Measurements from ENCODE around the gene SLC13A4. TPM values are rescaled to one million over a fixed set of nuclear protein-coding genes. Genes with fewer than 3 reads are reported as not detected.

The SLC13A4 gene
- total RNA-seq, 1 donor from 2014 or later: 0.07 TPM

DNA sequence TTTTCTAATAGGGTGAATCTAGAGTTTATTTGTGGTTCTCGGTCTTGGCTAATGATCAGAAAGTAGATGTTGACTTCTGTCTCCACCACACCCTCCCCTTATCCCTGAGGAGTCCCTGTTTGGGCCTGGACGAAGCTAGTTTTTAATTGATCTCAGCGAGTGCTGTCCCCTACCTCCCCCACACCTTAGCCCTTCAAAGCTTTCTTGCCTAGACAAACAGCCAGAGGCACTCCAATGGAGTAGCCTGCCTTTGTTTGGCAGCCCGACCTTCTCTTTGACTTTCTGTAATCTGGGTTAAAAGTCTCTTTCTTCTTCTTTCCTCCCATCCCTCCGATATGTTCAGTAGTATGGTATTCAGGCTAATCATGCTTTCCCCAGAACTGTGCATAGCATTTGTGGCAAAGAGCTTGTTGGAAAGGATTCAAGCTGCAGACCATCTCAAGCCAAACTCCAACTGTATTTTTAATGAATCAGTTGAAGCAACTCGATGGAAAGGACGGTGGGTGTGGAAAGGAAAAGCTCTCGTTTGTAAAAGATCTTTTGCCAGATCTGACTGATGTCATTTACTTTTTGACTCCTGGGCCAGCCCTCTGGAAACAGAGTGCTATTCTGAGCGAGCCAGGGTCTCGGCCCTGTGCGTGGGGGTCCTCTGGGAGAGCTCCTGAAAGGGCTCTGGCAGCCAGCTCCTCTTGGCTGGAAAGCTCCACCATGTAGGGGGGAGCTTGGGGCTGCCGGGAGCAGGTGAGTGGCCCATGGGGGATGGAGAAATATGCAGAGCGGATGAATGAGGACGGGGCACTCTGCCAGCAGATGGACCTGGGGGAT, 16.1 kb upstream of the SLC13A4 start:
- Mint-ChIP-seq H3K9me3 (ENCODE audit: unreplicated experiment) (peaks cover 1% of the 10 kb centered on the region), H3K4me3 (ENCODE audit: unreplicated experiment) (no peak overlapping the region), H3K27ac (ENCODE audit: unreplicated experiment) (no peak overlapping the region), H3K4me1 (ENCODE audit: low read depth, unreplicated experiment) (peaks cover 8% of the 10 kb centered on the region), H3K27me3 (ENCODE audit: low read depth, unreplicated experiment) (peaks cover 22% of the 10 kb centered on the region), H3K36me3 (ENCODE audit: low read depth, unreplicated experiment) (no peaks in the 10 kb centered on the region)
- peaks cover 31% of the 10 kb centered on the region for H3K4me1 ChIP-seq (ENCODE audit: insufficient read depth, low read length)
- no peaks in the 10 kb centered on the region for H3K36me3 ChIP-seq (ENCODE audit: insufficient read depth, low read length)
- H3K27ac ChIP-seq (ENCODE audit: low read depth, low read length): peak overlapping the region; percentile 94
- H2AFZ ChIP-seq (ENCODE audit: low read depth, low read length): peak overlapping the region; percentile 54
- no peaks in the 10 kb centered on the region for H3K27me3 ChIP-seq (ENCODE audit: insufficient read depth, low read length)
- no peaks in the 10 kb centered on the region for H3K79me2 ChIP-seq (ENCODE audit: insufficient read depth, low read length)
- peak overlapping the region; percentile 74 for H3K4me2 ChIP-seq (ENCODE audit: low read length)
- peak; percentile 86 for DNase-seq (ENCODE audit: low read depth)
- no peaks in the 10 kb centered on the region for H3K9me3 ChIP-seq (ENCODE audit: insufficient read depth, low read depth, low read length)
- FAIRE-seq: no peak
- no peaks in the 10 kb centered on the region for H4K20me1 ChIP-seq (ENCODE audit: insufficient read depth, low read length)
- peak overlapping the region; percentile 39 for H3K9ac ChIP-seq (ENCODE audit: low read length)
- TF ChIP-seq EZH2 (IDR thresholded peaks at IDR 0.05; ENCODE audit: insufficient read depth, low read length): no peak
- TF ChIP-seq, protein P1, sequence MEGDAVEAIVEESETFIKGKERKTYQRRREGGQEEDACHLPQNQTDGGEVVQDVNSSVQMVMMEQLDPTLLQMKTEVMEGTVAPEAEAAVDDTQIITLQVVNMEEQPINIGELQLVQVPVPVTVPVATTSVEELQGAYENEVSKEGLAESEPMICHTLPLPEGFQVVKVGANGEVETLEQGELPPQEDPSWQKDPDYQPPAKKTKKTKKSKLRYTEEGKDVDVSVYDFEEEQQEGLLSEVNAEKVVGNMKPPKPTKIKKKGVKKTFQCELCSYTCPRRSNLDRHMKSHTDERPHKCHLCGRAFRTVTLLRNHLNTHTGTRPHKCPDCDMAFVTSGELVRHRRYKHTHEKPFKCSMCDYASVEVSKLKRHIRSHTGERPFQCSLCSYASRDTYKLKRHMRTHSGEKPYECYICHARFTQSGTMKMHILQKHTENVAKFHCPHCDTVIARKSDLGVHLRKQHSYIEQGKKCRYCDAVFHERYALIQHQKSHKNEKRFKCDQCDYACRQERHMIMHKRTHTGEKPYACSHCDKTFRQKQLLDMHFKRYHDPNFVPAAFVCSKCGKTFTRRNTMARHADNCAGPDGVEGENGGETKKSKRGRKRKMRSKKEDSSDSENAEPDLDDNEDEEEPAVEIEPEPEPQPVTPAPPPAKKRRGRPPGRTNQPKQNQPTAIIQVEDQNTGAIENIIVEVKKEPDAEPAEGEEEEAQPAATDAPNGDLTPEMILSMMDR (IDR thresholded peaks at IDR 0.05; ENCODE audit: insufficient read depth, low read depth, low read length): no peak
- no peak overlapping the region for H3K4me3 ChIP-seq (ENCODE audit: insufficient read depth, low read depth, low read length)

DNA sequence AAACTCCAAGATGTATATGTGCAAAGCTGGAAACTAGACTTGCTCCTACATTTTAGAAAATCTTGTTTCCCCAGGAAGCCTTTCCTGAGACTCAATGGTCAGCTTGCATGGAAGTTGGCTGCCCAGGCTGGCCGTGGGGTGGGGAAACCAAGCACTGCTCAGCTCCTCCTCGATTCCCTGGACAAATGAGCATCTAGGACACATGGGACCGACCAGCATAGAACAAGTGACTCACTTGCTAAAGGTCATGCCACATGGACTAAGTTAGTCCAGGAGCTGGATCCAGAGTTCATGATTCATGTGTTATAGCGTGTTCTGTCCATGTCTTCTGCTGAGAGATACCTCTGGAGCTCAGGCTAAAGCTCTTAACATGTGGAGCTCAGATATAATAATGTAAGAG, 14.4 kb upstream of the SLC13A4 start:
- no peaks in the 10 kb centered on the region for H3K9me3 Mint-ChIP-seq (ENCODE audit: unreplicated experiment)
- H3K36me3 Mint-ChIP-seq (ENCODE audit: low read depth, unreplicated experiment): no peaks in the 10 kb centered on the region
- no peak for DNase-seq (ENCODE audit: low read depth)
- no peaks in the 10 kb centered on the region for H3K9me3 ChIP-seq (ENCODE audit: insufficient read depth, low read depth, low read length)
- no peak overlapping the region for H2AFZ ChIP-seq (ENCODE audit: low read depth, low read length)
- no peaks in the 10 kb centered on the region for H3K79me2 ChIP-seq (ENCODE audit: insufficient read depth, low read length)
- no peaks in the 10 kb centered on the region for H3K27me3 ChIP-seq (ENCODE audit: insufficient read depth, low read length)
- no peak overlapping the region for H3K4me2 ChIP-seq (ENCODE audit: low read length)
- no peak overlapping the region for H3K4me3 Mint-ChIP-seq (ENCODE audit: unreplicated experiment)
- H3K27me3 Mint-ChIP-seq (ENCODE audit: low read depth, unreplicated experiment): peaks cover 12% of the 10 kb centered on the region
- no peak overlapping the region for H3K27ac ChIP-seq (ENCODE audit: low read depth, low read length)
- no peaks in the 10 kb centered on the region for H4K20me1 ChIP-seq (ENCODE audit: insufficient read depth, low read length)
- no peak overlapping the region for H3K4me3 ChIP-seq (ENCODE audit: insufficient read depth, low read depth, low read length)
- H3K4me1 ChIP-seq (ENCODE audit: insufficient read depth, low read length): peaks cover 31% of the 10 kb centered on the region
- no peak overlapping the region for H3K27ac Mint-ChIP-seq (ENCODE audit: unreplicated experiment)
- H3K9ac ChIP-seq (ENCODE audit: low read length): no peak overlapping the region
- TF ChIP-seq, protein P1 (IDR thresholded peaks at IDR 0.05; ENCODE audit: insufficient read depth, low read depth, low read length): no peak
- TF ChIP-seq EZH2 (IDR thresholded peaks at IDR 0.05; ENCODE audit: insufficient read depth, low read length): no peak
- no peaks in the 10 kb centered on the region for H3K36me3 ChIP-seq (ENCODE audit: insufficient read depth, low read length)
- peaks cover 8% of the 10 kb centered on the region for H3K4me1 Mint-ChIP-seq (ENCODE audit: low read depth, unreplicated experiment)
- FAIRE-seq: no peak

DNA sequence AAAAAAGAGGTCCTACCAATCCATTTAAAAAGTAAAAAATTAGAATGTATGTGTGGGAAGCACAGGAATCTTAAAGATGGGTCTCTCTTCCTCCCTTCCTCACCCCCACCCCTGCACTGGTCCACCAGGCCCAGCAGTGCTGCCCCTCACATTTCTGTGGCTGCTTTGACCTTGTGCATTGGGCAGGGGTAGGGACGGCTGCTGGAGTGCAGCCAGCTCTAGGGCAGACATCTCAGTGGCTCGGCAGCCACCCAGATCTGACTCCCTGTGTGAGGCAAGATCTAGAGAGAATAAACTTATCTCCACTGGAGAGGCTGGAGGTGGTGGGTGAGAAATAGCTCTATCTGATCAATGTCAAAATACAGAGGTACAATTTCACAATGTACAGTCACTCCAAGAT, 13.9 kb upstream of the SLC13A4 start:
- no peak for DNase-seq (ENCODE audit: low read depth)
- no peak overlapping the region for H3K4me3 Mint-ChIP-seq (ENCODE audit: unreplicated experiment)
- Histone ChIP-seq H3K9me3 (ENCODE audit: insufficient read depth, low read depth, low read length) (no peaks in the 10 kb centered on the region), H3K27ac (ENCODE audit: low read depth, low read length) (no peak overlapping the region), H2AFZ (ENCODE audit: low read depth, low read length) (no peak overlapping the region), H4K20me1 (ENCODE audit: insufficient read depth, low read length) (no peaks in the 10 kb centered on the region), H3K79me2 (ENCODE audit: insufficient read depth, low read length) (no peaks in the 10 kb centered on the region), H3K4me2 (ENCODE audit: low read length) (no peak overlapping the region), H3K4me3 (ENCODE audit: insufficient read depth, low read depth, low read length) (no peak overlapping the region), H3K9ac (ENCODE audit: low read length) (no peak overlapping the region), H3K27me3 (ENCODE audit: insufficient read depth, low read length) (no peaks in the 10 kb centered on the region), H3K4me1 (ENCODE audit: insufficient read depth, low read length) (peaks cover 31% of the 10 kb centered on the region), H3K36me3 (ENCODE audit: insufficient read depth, low read length) (no peaks in the 10 kb centered on the region)
- H3K4me1 Mint-ChIP-seq (ENCODE audit: low read depth, unreplicated experiment): peaks cover 8% of the 10 kb centered on the region
- H3K9me3 Mint-ChIP-seq (ENCODE audit: unreplicated experiment): no peaks in the 10 kb centered on the region
- no peak overlapping the region for H3K27ac Mint-ChIP-seq (ENCODE audit: unreplicated experiment)
- FAIRE-seq: no peak
- TF ChIP-seq, protein P1 (IDR thresholded peaks at IDR 0.05; ENCODE audit: insufficient read depth, low read depth, low read length): no peak
- no peak for TF ChIP-seq EZH2 (IDR thresholded peaks at IDR 0.05; ENCODE audit: insufficient read depth, low read length)
- peaks cover 11% of the 10 kb centered on the region for H3K27me3 Mint-ChIP-seq (ENCODE audit: low read depth, unreplicated experiment)
- no peaks in the 10 kb centered on the region for H3K36me3 Mint-ChIP-seq (ENCODE audit: low read depth, unreplicated experiment)

All from astrocyte (in vitro differentiated cells and primary cell).